GM12878 (cell line): ENCODE results near the gene CFAP54. TPM values are rescaled to one million over a fixed set of nuclear protein-coding genes. Genes with fewer than 3 reads are reported as not detected.

ENCODE experiments used
- ATAC-seq: fragments of 200-7000 bp; cut with Tn5 transposase; 3 replicates; pipeline ENCODE4 v1.9.1; 2020; ENCODE audit warnings: mild to moderate bottlenecking, moderate library complexity
- BruUV-seq: library from RNA; stranded (reverse); fragments of 400-500 nt; replicated peaks from 2 replicates; lab custom pipeline; 2021; lab: Mats Ljungman, UMichigan
- CTCF ChIA-PET: fragments of 300-600 bp; sonication (Branson Sonifier 250); formaldehyde crosslinking; extraction: SDS; loops from one replicate; lab custom pipeline; 2021; ENCODE audit warnings: inconsistent platforms; lab: Yijun Ruan, JAX
- POLR2A ChIA-PET: fragments of 350-600 bp; formaldehyde crosslinking; extraction: SDS; loops from one replicate; lab custom pipeline; 2021; ENCODE audit warnings: inconsistent platforms; lab: Charles Lee
- RAD21 ChIA-PET: fragments of 300-600 bp; sonication (Branson Sonifier 250); formaldehyde crosslinking; loops from one replicate; lab custom pipeline; 2023; ENCODE audit warnings: antibody characterized with exemption; ENCODE audit not compliant: unreplicated experiment; lab: Charles Lee
- SMC1A ChIA-PET: fragments of 300-600 bp; sonication (Branson Sonifier 250); formaldehyde crosslinking; loops from one replicate; lab custom pipeline; 2023; ENCODE audit not compliant: unreplicated experiment, uncharacterized antibody; lab: Charles Lee
- DNase-seq: peaks from one replicate; pipeline ENCODE4 v3.0.0-alpha.2; 2011; ENCODE audit warnings: low read depth, low spot score
- FAIRE-seq: peaks from 3 replicates; lab custom pipeline; 2011; peaks lifted over from hg19 to GRCh38; lab: Jason Lieb, UNC
- H2AFZ ChIP-seq: 2 replicates; pipeline ENCODE4 v1.6.0; 2011; ENCODE audit warnings: low read depth, low read length, control low read depth; ENCODE audit not compliant: control insufficient read depth
- H3K27ac ChIP-seq: 2 replicates; pipeline ENCODE4 v1.5.1; 2011; ENCODE audit warnings: control low read depth; ENCODE audit not compliant: control insufficient read depth, insufficient read depth
- H3K27me3 ChIP-seq, 2 experiments: replicated peaks in 1 of 2; 2 replicates each; pipeline versions ENCODE4 v1.6.0 to v1.6.1; 2011; ENCODE audit warnings: low read length in 1 of 2; ENCODE audit not compliant: control insufficient read depth in 2 of 2, insufficient read depth in 2 of 2
- H3K36me3 ChIP-seq, 2 experiments: 2 replicates each; pipeline ENCODE4 v1.5.1; 2011; ENCODE audit warnings: low read length in 1 of 2; ENCODE audit not compliant: control insufficient read depth in 2 of 2, insufficient read depth in 2 of 2
- H3K4me1 ChIP-seq: 2 replicates; pipeline ENCODE4 v1.6.1; 2011; ENCODE audit warnings: mild to moderate bottlenecking, low read length, moderate library complexity, mixed read lengths; ENCODE audit not compliant: control insufficient read depth, insufficient read depth
- H3K4me2 ChIP-seq: 2 replicates; pipeline ENCODE4 v1.6.0; 2011; ENCODE audit warnings: control low read depth; ENCODE audit not compliant: control insufficient read depth, insufficient read depth
- H3K4me3 ChIP-seq: fragments of 200-600 bp; sonication (generic); 2 replicates; pipeline ENCODE4 v1.5.1; 2016
- H3K79me2 ChIP-seq: 2 replicates; pipeline ENCODE4 v1.6.0; 2011; ENCODE audit warnings: low read length; ENCODE audit not compliant: control insufficient read depth, insufficient read depth
- H3K9ac ChIP-seq: 2 replicates; pipeline ENCODE4 v1.8.0; 2011; ENCODE audit warnings: low read length, control low read depth, mixed read lengths; ENCODE audit not compliant: control insufficient read depth, insufficient read depth
- H3K9me3 ChIP-seq: replicated peaks from 3 replicates; pipeline ENCODE4 v1.5.1; 2011; ENCODE audit warnings: mild to moderate bottlenecking, low read length; ENCODE audit not compliant: control insufficient read depth, insufficient read depth
- H4K20me1 ChIP-seq: 2 replicates; pipeline ENCODE4 v1.6.0; 2011; ENCODE audit not compliant: control insufficient read depth, insufficient read depth
- CUX1 ChIP-seq: IDR thresholded peaks from 2 replicates; pipeline ENCODE4 v1.6.1; 2012; ENCODE audit warnings: improper control_type of control experiment, low read depth, low read length; ENCODE audit not compliant: insufficient replicate concordance
- ETV6 ChIP-seq, 2 experiments: fragments of 450-650 bp in 1 of 2; IDR thresholded peaks in 1 of 2; conservative IDR thresholded peaks in 1 of 2; 2 replicates each; pipeline ENCODE4 v1.6.1; 2014; ENCODE audit warnings: antibody characterized with exemption in 1 of 2, borderline replicate concordance in 1 of 2, low read depth in 1 of 2, mild to moderate bottlenecking in 1 of 2, moderate library complexity in 1 of 2
- RAD21 ChIP-seq: IDR thresholded peaks from 2 replicates; pipeline ENCODE4 v1.6.1; 2011; ENCODE audit warnings: mild to moderate bottlenecking, low read depth, low read length, moderate library complexity; ENCODE audit not compliant: insufficient read depth
- SMAD5 ChIP-seq: IDR thresholded peaks from 2 replicates; pipeline ENCODE4 v1.6.1; 2016; ENCODE audit warnings: antibody characterized with exemption, low read depth
- SP1 ChIP-seq: IDR thresholded peaks from one replicate; pipeline ENCODE4 v1.6.1; 2011; ENCODE audit warnings: low read depth, low read length
- YY1 ChIP-seq: IDR thresholded peaks from 2 replicates; pipeline ENCODE4 v1.6.1; 2011; ENCODE audit warnings: low read depth, mild to moderate bottlenecking, low read length
- ZBTB40 ChIP-seq: fragments of 450-650 bp; IDR thresholded peaks from 2 replicates; pipeline ENCODE4 v1.6.1; 2016; ENCODE audit warnings: mild to moderate bottlenecking, moderate library complexity, borderline replicate concordance
- ZNF217 ChIP-seq: fragments of 450-650 bp; IDR thresholded peaks from 2 replicates; pipeline ENCODE4 v1.6.1; 2017; ENCODE audit warnings: antibody characterized with exemption, mild to moderate bottlenecking
- WGBS: methylation state at CpG from one replicate; pipeline ENCODE4 v1.1.6; 2016; ENCODE audit warnings: low lambda C conversion rate; ENCODE audit not compliant: insufficient replicate concordance, insufficient coverage; ENCODE audit errors: missing lambda C conversion rate; 5-methylcytosine and 5-hydroxymethylcytosine counted together
- in situ Hi-C: fragments of 300-500 bp; cut with MboI; formaldehyde crosslinking; loops from 9 replicates; pipeline ENCODE4 v1.14.3; 2018; ENCODE audit warnings: mixed read lengths
- intact Hi-C: fragments of 100-400 bp; cut with micrococcal nuclease; formaldehyde crosslinking; loops from one replicate; pipeline ENCODE4 v1.14.2; 2022; ENCODE audit not compliant: unreplicated experiment
- polyA plus RNA-seq, 11 experiments: library from polyadenylated mRNA; depleted of rRNA in 4 of 11; unstranded in 6 of 11; stranded (reverse) in 5 of 11; fragments of >200 nt; fragmentation: Nextera tagmentation in 4 of 11; fragmentation: Illumina TruSeq in 1 of 11; extraction: Ambion mirVana in 4 of 11; extraction: Trizol in 1 of 11; gene quantifications; 1 replicate in 1 of 11; 2 replicates in 10 of 11; pipeline versions ENCODE4 v1.2.1 to v1.2.3, GENCODE V29; 2011 to 2016; ENCODE audit warnings: inconsistent platforms in 2 of 11, missing spikeins in 2 of 11, low read depth in 1 of 11
- total RNA-seq, 4 experiments: library from RNA; depleted of rRNA in 3 of 4; stranded (reverse); fragments of >200 nt in 3 of 4; fragmentation: Illumina TruSeq in 1 of 4; extraction: Trizol in 1 of 4; gene quantifications; 2 replicates each; pipeline versions ENCODE4 v1.2.1 to v1.2.3, GENCODE V29; 2013 to 2021
- TF ChIP-seq, protein P1 (sequence below): fragments of 450-650 bp; IDR thresholded peaks from 2 replicates; pipeline ENCODE4 v1.6.1; 2017; ENCODE audit warnings: mild to moderate bottlenecking, low read depth, inconsistent platforms; ENCODE audit not compliant: poor library complexity, severe bottlenecking
- TF ChIP-seq, protein P2 (sequence below): IDR thresholded peaks from 2 replicates; pipeline ENCODE4 v1.6.1; 2012; ENCODE audit warnings: low read length, inconsistent platforms

The CFAP54 gene
- total and polyA plus RNA-seq, 10 of the 15 experiments (the other 5 are each of a cell fraction or from before 2014, with no cell fraction given) = 0.19 to 1.5 (median 0.56) TPM

GRCh38 chr12:96729886-96730285, 240.5 kb downstream of the CFAP54 start (continued):
- TF ChIP-seq ZBTB40 (no peak), ETV6 (conservative IDR thresholded peaks at IDR 0.05 in 1 of 2, IDR thresholded peaks at IDR 0.05 in 1 of 2; ENCODE audit: borderline replicate concordance in 1 of 2, low read depth in 1 of 2) (no peak), ZNF217 (no peak), SMAD5 (no peak)
- TF ChIP-seq, protein P1, sequence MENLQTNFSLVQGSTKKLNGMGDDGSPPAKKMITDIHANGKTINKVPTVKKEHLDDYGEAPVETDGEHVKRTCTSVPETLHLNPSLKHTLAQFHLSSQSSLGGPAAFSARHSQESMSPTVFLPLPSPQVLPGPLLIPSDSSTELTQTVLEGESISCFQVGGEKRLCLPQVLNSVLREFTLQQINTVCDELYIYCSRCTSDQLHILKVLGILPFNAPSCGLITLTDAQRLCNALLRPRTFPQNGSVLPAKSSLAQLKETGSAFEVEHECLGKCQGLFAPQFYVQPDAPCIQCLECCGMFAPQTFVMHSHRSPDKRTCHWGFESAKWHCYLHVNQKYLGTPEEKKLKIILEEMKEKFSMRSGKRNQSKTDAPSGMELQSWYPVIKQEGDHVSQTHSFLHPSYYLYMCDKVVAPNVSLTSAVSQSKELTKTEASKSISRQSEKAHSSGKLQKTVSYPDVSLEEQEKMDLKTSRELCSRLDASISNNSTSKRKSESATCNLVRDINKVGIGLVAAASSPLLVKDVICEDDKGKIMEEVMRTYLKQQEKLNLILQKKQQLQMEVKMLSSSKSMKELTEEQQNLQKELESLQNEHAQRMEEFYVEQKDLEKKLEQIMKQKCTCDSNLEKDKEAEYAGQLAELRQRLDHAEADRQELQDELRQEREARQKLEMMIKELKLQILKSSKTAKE = no peak

- 28% methylated on average over 4 of the region's 4 CpGs for WGBS
- Histone ChIP-seq H3K4me1 (no peaks in the 10 kb centered on the region), H3K36me3 (no peaks in the 10 kb centered on the region), H3K4me2 (no peak overlapping the region), H3K27ac (no peak overlapping the region), H3K9ac (no peak overlapping the region), H3K9me3 (no peaks in the 10 kb centered on the region), H3K79me2 (no peaks in the 10 kb centered on the region), H4K20me1 (no peaks in the 10 kb centered on the region), H3K27me3 (no peaks in the 10 kb centered on the region), H2AFZ (no peak overlapping the region), H3K4me3 (no peak overlapping the region)
- ATAC-seq = no peak
- no TSS peak for BruUV-seq
- SMC1A ChIA-PET = no interaction called here
- intact Hi-C loops = no loop called here
- RAD21 ChIA-PET = no interaction called here
- in situ Hi-C loops = no loop called here
- DNase-seq = no peak
- POLR2A ChIA-PET = no interaction called here
- CTCF ChIA-PET = no interaction called here
- no peak for FAIRE-seq
- TF ChIP-seq SP1 = no peak
- TF ChIP-seq, protein P2, sequence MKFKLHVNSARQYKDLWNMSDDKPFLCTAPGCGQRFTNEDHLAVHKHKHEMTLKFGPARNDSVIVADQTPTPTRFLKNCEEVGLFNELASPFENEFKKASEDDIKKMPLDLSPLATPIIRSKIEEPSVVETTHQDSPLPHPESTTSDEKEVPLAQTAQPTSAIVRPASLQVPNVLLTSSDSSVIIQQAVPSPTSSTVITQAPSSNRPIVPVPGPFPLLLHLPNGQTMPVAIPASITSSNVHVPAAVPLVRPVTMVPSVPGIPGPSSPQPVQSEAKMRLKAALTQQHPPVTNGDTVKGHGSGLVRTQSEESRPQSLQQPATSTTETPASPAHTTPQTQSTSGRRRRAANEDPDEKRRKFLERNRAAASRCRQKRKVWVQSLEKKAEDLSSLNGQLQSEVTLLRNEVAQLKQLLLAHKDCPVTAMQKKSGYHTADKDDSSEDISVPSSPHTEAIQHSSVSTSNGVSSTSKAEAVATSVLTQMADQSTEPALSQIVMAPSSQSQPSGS = no peak
- no peak for TF ChIP-seq YY1
- no peak for TF ChIP-seq RAD21
- TF ChIP-seq CUX1 = no peak
Measured at GRCh38 chr12:96743606-96744005, 254.2 kb downstream of the CFAP54 start.
